ENCODE data around the gene CLHC1.
"Not testable (repeated sequence)": the region's sequence is repeated elsewhere in the genome, so short reads cannot be mapped to it uniquely, and the experiment has no call there.

Gene CLHC1

GRCh38 chr2:55232863-55233657, 967 bp upstream of the CLHC1 start:
- peak; percentile 44 for DNase-seq (ENCODE audit: low spot score)

GRCh38 chr2:55231546-55232083, 478 bp downstream of the CLHC1 start:
- DNase-seq (ENCODE audit: low spot score) = no peak

GRCh38 chr2:55230551-55230950, 1.5 kb downstream of the CLHC1 start:
- no peak for DNase-seq (ENCODE audit: low spot score)

- DNase-seq (ENCODE audit: low spot score) = no peak
Measured at GRCh38 chr2:55229221-55229620, 2.9 kb downstream of the CLHC1 start.

- no peak for DNase-seq (ENCODE audit: low spot score)
Measured at GRCh38 chr2:55228226-55228563, 3.9 kb downstream of the CLHC1 start.

GRCh38 chr2:55227437-55228225, 4.5 kb downstream of the CLHC1 start:
- DNase-seq (ENCODE audit: low spot score) = peak; percentile 10

- DNase-seq (ENCODE audit: low spot score) = no peak
Measured at GRCh38 chr2:55225481-55226020, 6.5 kb downstream of the CLHC1 start.

- no peak for DNase-seq (ENCODE audit: low spot score)
Measured at GRCh38 chr2:55224761-55225261, 7.3 kb downstream of the CLHC1 start.

- no peak for DNase-seq (ENCODE audit: low spot score)
Measured at GRCh38 chr2:55223958-55224760, 7.9 kb downstream of the CLHC1 start.

GRCh38 chr2:55213822-55214221, 18.3 kb downstream of the CLHC1 start:
- DNase-seq (ENCODE audit: low spot score) = no peak

- DNase-seq (ENCODE audit: low spot score) = no peak
Measured at GRCh38 chr2:55204950-55205349, 27.1 kb downstream of the CLHC1 start.

GRCh38 chr2:55204536-55204935, 27.6 kb downstream of the CLHC1 start:
- DNase-seq (ENCODE audit: low spot score) = no peak

- no peak for DNase-seq (ENCODE audit: low spot score)
Measured at GRCh38 chr2:55200416-55200815, 31.7 kb downstream of the CLHC1 start.

- no peak for DNase-seq (ENCODE audit: low spot score)
Measured at GRCh38 chr2:55196526-55196925, 35.6 kb downstream of the CLHC1 start.

GRCh38 chr2:55191888-55192287, 40.2 kb downstream of the CLHC1 start:
- DNase-seq (ENCODE audit: low spot score) = not testable (repeated sequence)

GRCh38 chr2:55186837-55187236, 45.3 kb downstream of the CLHC1 start:
- DNase-seq (ENCODE audit: low spot score) = not testable (repeated sequence)

GRCh38 chr2:55180374-55180773, 51.7 kb downstream of the CLHC1 start:
- no peak for DNase-seq (ENCODE audit: low spot score)

- no peak for DNase-seq (ENCODE audit: low spot score)
Measured at GRCh38 chr2:55176094-55176415, 56.0 kb downstream of the CLHC1 start.

GRCh38 chr2:55175254-55176093, 56.6 kb downstream of the CLHC1 start:
- DNase-seq (ENCODE audit: low spot score) = peak; percentile 47

GRCh38 chr2:55173438-55174054, 58.5 kb downstream of the CLHC1 start:
- no peak for DNase-seq (ENCODE audit: low spot score)

GRCh38 chr2:55169915-55170314, 62.2 kb downstream of the CLHC1 start:
- no peak for DNase-seq (ENCODE audit: low spot score)

Measured in CD4-positive, alpha-beta T cell treated with Interleukin-15 for 4 hours (primary cell).